A204.1 (cell line): Measurements from ENCODE around the gene TMIE.
"Not testable (repeated sequence)": the region's sequence is repeated elsewhere in the genome, so short reads cannot be mapped to it uniquely, and the experiment has no call there.

Experiments
- FAIRE-seq: peaks from 2 replicates; lab custom pipeline; 2012; peaks lifted over from hg19 to GRCh38; lab: Jason Lieb, UNC

TMIE gene

GRCh38 chr3:46690798-46691197 is 10.4 kb upstream of the TMIE start:
- FAIRE-seq = no peak

GRCh38 chr3:46692566-46692990 is 8.6 kb upstream of the TMIE start:
- FAIRE-seq = no peak

- no peak for FAIRE-seq
Observed at GRCh38 chr3:46693038-46693891, 7.9 kb upstream of the TMIE start, which contains the start of gene ALS2CL. TSS of gene ALS2CL (minus strand) at chr3:46693679. CDS start at chr3:46689440, 4,239 bp downstream.

GRCh38 chr3:46693892-46694226 is 7.3 kb upstream of the TMIE start:
- no peak for FAIRE-seq

GRCh38 chr3:46694520-46694919 is 6.7 kb upstream of the TMIE start:
- FAIRE-seq = no peak

DNA sequence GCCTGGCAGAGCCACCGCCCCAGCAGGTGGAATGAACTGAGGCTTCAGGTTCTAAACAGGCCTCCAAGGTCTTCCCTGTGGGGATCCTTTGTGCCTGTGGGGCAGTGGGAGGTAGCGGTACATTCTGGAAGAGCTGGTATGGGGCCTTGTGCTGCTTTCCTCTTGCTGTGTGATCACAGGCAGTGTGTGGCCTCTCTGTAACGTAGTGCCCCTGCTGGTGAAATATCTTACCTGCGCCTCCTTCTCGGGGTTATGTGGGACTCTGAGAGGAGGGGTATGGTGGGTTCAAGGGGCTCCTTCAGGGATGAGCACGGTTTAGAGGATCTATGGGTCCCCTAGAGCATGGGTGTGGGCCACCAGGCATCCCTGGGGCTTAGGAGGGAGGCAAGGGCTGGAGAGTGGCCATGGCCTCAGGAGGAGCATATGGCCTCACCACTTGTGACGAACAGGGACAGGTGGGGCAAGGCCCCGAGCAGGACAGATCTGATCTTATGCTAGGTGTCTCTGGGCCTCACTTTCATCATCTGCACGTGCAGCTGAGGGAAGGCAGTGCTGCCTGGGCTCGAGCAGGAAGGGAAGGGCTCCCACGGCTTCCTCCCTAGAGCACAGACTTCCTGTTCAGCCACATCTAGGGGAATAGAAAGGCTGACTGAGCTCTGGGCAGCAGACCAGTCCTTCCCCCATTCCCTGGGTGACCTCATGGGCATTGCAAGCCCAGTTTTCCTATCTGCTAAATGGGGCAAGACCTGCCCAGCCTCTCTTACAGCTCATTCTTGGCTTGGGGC is 5.8 kb upstream of the TMIE start:
- no peak for FAIRE-seq

- FAIRE-seq = no peak
Observed at GRCh38 chr3:46695962-46696894, 5.0 kb upstream of the TMIE start.

DNA sequence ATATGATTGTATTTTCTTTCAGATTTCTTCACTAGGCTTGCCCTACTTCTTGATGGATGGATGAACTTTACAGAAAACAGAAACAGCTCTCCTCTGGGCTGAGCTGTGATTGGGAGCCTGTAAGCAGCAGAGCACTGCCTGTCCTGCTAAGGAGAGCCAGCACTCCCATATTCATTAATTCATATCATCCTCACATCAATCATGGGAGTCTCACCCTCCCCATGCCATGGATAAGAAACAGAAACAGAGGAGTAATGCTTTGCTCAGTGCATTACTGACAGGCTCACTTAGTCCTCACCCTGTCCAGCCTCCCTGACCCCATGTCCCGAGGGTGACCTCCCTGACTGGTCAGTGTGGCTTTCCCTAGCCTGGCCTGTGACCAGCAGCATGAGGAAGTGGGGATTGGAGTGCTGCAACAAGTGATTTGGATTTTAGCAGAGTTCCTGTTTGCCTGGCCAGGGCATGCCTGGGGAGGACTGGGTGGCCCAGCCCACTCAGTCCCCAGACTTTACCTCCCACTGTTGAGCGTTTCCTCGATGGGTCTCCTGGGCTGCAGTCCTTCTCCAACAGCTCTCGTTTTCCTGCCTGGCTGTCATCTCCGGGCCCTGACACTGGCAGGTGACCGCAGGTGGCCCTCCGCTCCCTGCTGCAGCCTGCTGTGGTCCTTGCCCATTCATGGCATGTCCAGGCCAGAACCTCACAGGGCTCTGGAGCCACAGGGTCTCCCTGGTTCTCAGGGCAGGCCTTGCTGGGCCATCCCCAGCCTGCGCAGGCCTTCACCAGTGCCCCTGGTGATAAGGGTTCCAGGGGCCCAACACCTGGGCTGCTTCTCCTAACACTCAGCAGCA is 1.3 kb upstream of the TMIE start:
- FAIRE-seq = no peak

DNA sequence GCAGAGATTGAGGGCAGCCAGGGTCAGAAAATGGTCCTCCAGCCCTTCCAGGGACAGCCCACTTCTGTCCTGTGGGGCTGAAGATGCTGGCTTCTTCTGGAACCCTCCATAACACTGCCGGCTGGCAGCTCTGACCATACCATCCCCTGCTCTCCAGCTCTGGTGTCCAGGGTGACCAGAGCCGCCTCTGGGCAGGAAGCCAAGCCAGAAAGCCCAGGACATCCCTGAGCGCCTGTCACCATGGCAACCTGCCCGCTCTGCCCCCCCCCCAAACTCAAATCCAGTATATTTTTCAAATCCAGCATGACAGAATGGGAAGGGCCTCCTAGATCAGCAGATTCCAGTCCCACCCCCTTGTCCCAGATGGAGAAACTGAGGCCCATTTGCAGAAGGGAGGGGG is 420 bp upstream of the TMIE start:
- no peak for FAIRE-seq

DNA sequence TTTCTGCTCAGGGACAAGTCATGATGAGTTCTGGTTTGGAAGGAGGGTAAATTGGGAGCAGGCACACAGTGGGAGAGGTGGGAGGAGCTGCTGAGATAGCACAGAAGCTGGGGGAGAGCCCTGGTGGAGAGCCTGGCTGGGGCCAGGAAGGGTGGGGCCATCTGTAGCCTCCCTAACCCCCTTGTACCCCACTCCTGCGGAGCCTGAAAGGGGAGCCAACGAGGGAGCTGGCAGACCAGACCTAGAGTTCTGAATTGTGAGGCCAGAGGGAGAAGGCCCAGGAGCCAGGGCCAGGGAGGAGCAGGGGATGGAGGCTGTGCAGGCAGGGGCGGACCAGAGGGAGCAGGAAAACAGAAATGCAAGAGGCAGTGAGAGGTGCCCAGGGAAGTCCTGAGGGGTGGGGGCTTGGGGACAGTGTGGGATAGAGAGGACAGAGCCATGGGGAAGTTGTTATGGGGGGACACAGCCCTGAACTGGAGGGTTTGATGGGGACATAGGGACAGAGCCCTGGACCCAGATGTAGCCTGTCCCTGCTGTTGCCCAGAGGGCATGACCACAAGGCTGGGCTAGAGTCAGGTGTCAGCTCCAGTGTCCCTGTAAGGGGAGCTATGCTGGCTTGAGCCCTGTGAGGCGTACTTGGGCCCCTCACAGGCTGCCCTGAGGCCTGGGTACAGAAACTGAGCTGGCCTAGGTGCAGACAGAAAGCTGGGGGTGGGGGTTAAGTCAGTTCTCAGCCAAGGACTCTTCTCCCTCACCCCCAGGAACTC is 1.2 kb downstream of the TMIE start:
- FAIRE-seq = no peak

DNA sequence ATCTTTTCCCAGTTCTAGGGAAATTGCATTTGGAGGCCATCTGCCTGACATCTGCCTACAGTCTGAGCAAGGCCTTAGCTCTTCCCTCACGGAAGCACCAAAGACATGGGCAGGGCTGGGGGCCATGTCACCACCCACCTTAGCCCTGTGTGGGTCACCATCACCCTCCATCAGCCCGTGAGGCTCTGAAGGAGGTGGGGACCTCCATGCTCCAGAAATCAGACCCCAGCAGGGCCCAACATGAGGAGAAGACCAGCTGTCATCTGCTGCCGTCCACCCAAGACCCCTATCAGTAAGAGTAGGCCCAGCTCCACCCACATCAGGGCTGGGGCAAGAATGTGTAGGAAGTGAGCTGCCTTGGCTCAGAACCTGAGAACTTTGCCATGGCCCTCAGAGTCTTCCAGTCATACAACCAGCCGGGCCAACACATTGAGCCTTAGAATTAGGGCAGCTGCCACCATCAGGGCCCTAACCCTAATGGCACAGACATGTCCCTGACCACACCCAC is 1.9 kb downstream of the TMIE start:
- no peak for FAIRE-seq

DNA sequence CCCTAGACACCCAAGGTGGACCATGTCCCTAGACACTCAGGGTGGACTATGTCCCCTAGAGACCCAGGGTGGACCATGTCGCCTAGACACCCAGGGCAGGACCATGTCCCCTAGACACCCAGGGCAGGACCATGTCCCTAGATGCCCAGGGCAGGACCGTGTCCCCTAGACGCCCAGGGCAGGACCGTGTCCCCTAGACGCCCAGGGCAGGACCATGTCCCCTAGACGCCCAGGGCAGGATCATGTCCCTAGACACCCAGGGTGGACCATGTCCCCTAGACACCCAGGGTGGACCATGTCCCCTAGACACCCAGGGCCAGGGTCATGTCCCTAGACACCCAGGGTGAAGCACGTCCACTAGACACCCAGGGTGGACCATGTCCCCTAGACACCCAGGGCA is 3.2 kb downstream of the TMIE start:
- FAIRE-seq = not testable (repeated sequence)

GRCh38 chr3:46705022-46705530 is 3.9 kb downstream of the TMIE start:
- FAIRE-seq = no peak

DNA sequence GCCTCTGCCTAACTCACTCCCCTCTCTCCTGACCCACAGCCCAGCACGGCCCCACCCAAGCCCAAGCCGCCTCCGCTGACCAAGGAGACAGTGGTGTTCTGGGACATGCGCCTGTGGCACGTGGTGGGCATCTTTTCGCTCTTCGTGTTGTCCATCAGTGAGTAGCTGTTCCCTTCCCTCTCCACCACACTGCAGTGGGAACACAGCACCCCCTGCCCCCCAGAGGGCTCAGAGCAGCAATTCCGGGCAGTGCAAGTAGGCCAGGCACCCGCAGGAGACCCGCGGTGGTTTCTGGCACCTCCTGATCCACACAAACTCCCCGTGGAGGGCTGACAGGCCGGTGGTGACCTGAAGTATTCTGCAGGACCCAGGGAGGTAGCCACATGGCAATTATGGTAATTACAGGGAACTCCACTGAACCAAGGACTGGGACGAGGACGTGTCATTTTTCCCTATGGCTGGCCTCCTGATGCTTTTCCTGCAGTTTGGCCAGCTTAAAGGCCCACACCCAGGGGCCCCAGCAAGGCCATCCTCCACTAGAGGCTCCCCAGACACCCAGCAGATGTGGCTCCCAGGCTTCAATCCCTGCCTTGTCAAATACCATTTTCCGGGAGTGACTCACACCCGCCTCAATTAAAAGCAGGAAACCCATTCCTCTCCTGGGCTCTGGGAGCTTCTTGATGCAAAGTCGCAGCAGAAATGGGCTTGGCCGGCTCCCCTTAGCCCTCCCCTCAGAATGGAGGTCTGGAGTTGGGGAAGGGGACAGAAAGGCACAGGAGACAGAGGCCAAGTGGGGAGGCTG is 4.8 kb downstream of the TMIE start:
- FAIRE-seq = no peak

- FAIRE-seq = no peak
Observed at GRCh38 chr3:46706771-46707582, 5.8 kb downstream of the TMIE start.

- FAIRE-seq = no peak
Observed at GRCh38 chr3:46707601-46708011, 6.4 kb downstream of the TMIE start.

DNA sequence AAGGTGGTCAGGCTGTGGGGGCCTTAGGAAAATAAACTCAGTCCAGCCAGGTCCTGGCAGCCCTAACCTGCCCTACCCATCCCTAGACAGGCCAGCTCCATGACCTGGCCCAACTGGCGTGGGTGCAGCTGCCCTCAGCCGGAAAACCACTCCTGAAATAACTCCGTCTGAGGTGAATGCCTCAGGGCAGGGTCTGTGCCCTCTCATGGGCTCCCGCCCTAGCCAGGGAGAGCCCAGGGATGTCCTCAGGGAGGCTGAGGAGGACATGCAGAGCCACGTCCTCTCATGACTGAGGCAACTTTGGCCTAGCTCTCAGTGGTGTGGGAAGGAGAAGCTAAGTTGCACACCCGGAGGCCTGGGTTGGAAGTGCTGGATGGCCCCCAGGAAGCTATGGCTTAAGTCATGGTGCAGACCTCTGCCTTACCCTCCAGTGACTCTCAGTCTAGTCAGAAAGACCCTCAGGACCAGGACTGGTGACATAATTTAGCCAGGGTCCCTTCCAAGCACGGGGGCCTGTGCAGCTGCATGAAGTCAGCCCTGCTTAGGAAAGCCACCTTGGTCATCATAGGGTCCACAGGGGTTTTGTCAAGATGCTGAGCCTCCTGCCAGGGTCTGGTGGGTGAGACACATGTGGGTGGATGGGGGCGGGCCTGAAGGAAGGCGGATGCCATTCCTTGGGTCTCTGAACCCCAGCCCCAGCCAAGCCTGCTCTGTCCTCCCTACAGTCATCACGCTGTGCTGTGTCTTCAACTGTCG is 7.4 kb downstream of the TMIE start:
- no peak for FAIRE-seq

DNA sequence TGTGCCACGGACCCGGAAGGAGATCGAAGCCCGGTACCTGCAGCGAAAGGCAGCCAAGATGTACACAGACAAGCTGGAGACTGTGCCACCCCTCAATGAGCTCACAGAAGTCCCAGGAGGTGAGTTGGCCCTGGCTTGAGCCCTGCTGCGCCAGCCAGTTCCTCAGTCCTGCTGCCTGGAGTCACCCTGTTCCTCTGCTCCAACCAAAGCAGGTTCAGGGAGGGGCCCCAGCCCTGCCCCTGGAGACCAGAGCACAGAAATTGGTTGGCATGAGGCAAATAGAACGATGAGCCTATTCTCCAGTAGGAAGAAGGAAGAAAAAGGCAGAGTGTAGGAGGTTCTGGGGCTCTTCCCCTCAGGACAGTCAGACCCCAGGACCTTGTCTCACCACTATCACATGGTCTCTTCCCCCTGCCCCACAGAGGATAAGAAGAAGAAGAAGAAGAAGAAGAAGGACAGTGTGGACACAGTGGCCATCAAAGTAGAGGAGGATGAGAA is 8.0 kb downstream of the TMIE start:
- FAIRE-seq = no peak
